Stimulated activated CD8-positive, alpha-beta memory T cell treated with anti-CD3 and anti-CD28 coated beads, Interleukin-12 subunit alpha, Interleukin-12 subunit beta, amount 100 ng/mL, for 1 hour (primary cell): ENCODE results near the gene ABCC9.
"Not testable (repeated sequence)": the region's sequence is repeated elsewhere in the genome, so short reads cannot be mapped to it uniquely, and the experiment has no call there.

Experiments used
- DNase-seq: peaks from one replicate; pipeline ENCODE4 v3.0.0-alpha.2; 2020; ENCODE audit warnings: low read depth

Gene ABCC9

GRCh38 chr12:21815306-21816062 lies 125.7 kb downstream of the ABCC9 start:
- DNase-seq = no peak

DNA sequence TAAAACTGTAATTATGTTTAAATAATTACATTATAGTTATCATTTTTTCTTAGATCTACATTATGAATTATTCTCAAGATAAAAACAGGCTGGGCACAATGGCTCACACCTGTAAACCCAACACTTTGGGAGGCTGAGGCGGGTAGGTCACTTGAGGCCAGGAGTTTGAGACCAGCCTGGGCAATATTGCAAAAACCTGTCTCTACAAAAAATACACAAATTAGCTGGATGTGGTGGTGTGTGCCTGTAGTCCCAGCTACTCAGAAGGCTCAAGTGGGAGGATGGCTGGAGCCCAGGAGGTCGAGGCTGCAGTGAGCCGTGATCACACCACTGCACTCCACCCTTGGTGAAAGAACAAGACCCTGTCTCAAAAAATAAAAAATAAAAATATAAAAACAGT lies 126.4 kb downstream of the ABCC9 start:
- no peak for DNase-seq

DNA sequence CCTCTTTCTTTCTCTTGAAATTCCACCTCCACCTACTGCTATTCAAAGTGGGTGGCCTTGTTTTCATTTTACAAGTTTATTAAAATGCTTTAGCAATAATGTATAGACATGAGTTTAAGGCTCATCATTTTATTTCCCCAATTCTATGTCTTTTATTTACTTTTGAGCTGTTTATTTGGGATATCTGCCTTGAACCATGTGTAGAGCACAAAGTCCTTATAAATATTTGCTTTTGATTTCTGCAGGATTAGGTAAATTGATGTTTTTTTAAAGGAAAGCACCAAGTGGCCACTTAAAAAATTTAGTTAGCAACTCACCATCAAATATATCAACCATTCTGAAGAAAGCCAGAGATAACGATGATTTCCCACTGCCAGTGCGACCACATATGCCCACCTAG lies 126.9 kb downstream of the ABCC9 start:
- DNase-seq = no peak

DNA sequence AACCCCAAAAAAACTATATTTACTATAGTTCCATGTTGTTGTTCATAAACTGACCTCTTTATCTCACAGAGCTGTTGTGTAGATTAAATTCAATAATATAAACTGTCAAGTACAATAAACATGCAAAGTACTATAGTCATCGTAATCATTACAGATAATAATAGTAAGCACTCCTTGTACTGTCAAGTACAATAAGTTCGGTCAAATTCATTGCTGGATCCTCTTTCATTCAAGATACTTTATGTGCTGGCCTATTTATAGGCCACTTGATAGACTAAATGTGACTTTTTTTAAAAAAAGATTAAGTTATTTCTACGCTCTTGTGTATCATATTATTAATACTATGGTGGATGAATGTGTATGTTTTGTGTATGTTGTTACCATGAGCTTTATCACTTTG lies 127.5 kb downstream of the ABCC9 start:
- no peak for DNase-seq

DNA sequence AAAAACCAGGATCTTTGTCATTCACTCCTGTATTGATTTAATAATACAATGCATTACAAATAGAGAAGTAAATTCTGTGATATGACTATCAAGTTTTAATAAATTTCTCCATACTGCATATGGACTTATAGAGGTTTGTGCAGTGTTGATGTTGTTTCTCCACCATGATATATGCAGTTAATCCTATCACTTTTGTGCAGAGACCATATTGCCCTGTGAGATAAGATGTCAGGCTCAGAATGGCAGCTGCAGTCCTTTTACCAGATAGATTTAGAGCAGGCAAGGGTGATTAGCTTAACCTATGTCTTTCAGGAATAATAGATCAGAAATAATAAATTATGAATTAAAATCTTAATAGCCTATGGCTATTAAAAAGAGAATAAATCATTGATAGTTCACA lies 128.1 kb downstream of the ABCC9 start:
- no peak for DNase-seq

- DNase-seq = not testable (repeated sequence)
These were observed 128.9 kb downstream of the ABCC9 start for GRCh38 chr12:21812340-21812739.

DNA sequence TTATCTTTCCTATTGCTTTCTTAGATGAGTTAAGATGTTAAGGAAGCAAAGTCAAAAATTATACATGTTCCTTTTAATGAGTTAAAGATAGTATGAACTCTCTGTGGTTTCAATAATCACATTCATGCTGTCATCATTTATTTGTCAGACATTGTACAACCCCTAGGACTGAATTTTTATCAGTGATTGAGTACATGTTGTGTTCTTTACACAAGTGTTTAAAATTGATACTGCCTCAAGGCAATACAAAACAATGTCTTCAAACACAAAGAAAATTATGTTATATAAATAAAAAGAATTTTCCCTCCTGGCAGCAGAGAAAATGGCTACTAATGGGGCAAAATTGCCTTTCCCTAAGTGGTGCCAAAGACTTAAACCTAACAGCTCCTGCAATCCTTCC lies 132.1 kb downstream of the ABCC9 start:
- no peak for DNase-seq

GRCh38 chr12:21806255-21806654 lies 135.0 kb downstream of the ABCC9 start:
- no peak for DNase-seq

- no peak for DNase-seq
These were observed 139.5 kb downstream of the ABCC9 start for GRCh38 chr12:21801522-21802288.

GRCh38 chr12:21800011-21800410 lies 141.2 kb downstream of the ABCC9 start:
- no peak for DNase-seq

DNA sequence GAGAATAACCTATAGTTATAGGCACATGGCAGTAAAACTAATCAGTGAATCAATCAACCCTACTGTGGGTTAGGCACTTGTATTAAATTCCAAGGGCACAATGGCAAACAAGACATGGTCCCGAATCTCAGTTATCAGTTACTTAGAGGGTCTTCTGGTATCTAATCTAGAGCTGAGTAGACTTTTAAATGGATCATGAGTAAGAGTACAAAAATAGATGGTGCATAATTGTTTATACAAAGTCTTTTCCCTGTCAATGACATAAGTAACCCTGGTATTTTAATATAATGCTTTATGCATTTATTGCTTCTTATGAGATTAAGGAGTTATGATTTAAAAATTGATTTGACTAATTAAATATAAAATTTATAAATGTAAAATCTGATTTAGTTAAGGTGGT lies 143.7 kb downstream of the ABCC9 start:
- DNase-seq = no peak

GRCh38 chr12:21795648-21796328 lies 145.4 kb downstream of the ABCC9 start:
- DNase-seq = no peak

DNA sequence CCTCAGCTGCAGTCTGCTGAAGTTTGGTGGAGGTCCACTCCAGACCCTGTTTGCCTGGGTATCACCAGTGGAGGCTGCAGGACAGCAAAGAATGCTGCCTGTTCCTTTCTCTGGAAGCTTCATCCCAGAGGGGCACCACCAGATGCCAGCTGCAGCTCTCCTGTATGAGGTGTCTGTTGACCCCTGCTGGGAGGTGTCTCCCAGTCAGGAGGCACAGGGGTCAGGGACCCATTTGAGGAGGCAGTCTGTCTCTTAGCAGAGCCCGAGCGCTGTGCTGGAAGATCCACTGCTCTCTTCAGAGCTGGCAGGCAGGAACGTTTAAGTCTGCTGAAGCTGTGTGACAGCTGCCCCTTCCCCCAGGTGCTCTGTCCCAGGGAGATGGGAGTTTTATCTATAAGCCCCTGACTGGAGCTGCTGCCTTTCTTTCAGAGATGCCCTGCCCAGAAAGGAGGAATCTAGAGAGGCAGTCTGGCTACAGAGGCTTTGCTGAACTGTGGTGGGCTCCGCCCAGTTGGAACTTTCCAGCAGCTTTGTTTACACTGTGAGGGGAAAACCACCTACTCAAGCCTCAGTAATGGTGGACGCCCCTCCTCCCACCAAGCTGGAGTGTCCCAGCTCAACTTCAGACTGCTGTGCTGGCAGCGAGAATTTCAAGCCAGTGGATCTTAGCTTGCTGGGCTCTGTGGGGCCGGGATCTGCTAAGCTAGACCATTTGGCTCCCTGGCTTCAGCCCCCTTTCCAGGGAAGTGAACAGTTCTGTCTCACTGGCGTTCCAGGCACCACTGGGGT lies 146.2 kb downstream of the ABCC9 start:
- not testable (repeated sequence) for DNase-seq

- not testable (repeated sequence) for DNase-seq
These were observed 151.5 kb downstream of the ABCC9 start for GRCh38 chr12:21789687-21790086.

DNA sequence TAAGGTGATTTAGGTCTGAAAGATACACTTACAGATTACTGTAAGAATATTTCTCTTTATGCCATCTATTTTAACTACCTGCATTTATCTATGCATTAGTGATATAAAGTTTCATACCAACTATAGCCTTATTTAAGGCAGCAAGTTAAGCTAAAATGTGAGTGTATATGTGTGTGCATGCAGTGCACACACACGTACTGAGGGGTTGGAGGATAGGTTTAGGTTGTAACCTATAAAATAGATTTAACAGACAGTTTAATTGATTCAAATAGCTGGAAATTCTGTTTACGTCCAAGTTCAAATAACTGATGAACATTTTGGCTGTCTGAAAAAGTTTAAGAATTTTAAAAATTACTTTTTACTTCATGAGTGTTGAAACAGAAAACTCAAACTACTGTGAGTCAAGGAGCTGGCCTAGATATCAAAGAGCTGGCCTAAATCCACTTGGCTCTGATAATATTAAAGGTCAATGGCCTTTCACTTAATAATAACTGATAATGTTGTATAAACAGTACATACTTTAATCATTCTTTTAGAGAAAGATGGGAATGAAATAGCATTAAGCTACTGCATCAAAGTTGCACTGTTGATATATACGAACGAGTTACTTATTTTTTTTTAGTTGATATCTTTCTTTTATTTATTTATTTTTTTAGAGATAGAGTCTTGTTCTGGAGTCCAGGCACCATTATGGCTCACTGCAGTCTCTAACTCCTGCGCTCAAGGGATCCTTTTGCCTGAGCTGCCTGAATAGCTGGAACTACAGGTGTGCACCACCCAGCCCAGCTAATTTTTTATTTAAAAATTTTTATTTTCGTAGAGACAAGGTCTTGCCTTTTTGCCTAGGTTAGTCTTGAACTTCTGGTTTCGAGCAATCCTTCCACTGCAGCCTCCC lies 152.9 kb downstream of the ABCC9 start:
- DNase-seq = no peak

DNA sequence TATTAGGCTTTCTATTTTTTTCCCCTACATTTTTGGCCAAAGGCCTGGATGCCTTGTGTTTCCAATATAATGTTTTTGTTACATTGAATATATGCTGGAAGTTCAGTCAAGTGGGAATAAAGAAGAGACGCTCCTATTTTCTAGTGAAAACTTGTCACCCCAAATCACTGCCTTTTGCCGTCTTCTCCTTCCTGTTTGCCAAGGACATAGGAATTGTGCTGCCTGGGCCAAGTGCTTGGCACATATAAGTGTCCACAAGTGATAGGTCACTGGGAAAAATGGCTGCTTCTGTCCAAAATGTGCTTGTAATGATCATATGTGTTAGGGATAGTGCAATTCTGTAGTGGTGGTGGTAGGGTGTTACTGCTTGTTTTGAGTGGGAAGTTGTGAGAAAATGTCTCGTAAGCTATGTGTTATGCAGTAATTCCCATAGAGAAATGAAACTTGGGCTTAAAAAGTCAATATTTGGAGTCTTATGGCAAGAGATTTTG lies 155.1 kb downstream of the ABCC9 start:
- no peak for DNase-seq

DNA sequence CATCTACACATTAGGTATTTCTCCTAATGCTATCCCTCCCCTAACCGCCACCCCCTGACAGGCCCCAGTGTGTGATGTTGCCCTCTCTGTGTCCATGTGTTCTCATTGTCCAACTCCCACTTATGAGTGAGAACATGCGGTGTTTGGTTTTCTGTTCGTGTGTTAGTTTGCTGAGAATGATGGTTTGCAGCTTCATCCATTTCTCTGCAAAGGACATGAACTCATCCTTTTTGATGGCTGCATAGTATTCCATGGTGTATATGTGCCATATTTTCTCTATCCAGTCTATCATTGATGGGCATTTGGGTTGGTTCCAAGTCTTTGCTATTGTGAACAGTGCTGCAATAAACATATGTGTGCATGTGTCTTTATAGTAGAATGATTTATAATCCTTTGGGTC lies 158.5 kb downstream of the ABCC9 start:
- not testable (repeated sequence) for DNase-seq

DNA sequence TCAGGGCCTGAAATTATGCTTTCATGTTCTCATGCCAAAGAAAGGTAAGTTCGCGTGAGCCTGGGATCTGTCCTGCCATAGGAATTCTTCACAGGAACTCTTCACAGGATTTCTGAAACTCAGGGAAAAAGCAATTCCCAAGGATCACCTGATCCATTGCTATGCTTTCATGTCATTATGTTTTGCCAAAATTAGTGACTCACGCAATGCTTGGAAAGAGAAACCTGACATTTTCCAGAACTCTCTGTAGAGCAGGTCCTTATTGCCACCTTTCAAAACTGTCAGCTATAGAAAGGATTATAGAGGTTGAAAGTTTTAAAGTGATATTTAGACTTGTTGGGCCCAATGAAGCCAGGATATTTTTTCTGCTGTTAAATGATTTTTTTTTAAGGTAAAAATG lies 160.4 kb downstream of the ABCC9 start:
- DNase-seq = no peak

- DNase-seq = no peak
These were observed 165.1 kb downstream of the ABCC9 start for GRCh38 chr12:21776175-21776574.

- no peak for DNase-seq
These were observed 165.9 kb downstream of the ABCC9 start for GRCh38 chr12:21775133-21775820.
